Uterus (tissue), 4 donors: Measurements from ENCODE around the gene OAS2. TPM values are rescaled to one million over a fixed set of nuclear protein-coding genes. Genes with fewer than 3 reads are reported as not detected.
"Not testable (repeated sequence)": the region's sequence is repeated elsewhere in the genome, so short reads cannot be mapped to it uniquely, and the experiment has no call there.

Source experiments
- DNase-seq, 2 donors: peaks; one replicate each; pipeline ENCODE4 v3.0.0-alpha.2; 2019 to 2020
- H3K27ac ChIP-seq, 2 donors: fragments of 200-600 bp; sonication (generic); 1 replicate in 1 of 2; 2 replicates in 1 of 2; pipeline ENCODE4 v1.5.1; 2016 to 2018
- H3K27me3 ChIP-seq, 2 donors: fragments of 200-600 bp; sonication (generic); one replicate each; pipeline ENCODE4 v1.5.1; 2018 to 2019; ENCODE audit warnings: control low read depth in 1 of 2
- H3K36me3 ChIP-seq, 2 donors: fragments of 200-600 bp; sonication (generic); one replicate each; pipeline ENCODE4 v1.5.1; 2019; ENCODE audit warnings: control low read depth in 1 of 2
- H3K4me1 ChIP-seq, 2 donors: fragments of 200-600 bp; sonication (generic); one replicate each; pipeline ENCODE4 v1.5.1; 2018 to 2019; ENCODE audit warnings: control low read depth in 1 of 2
- H3K4me3 ChIP-seq, 2 donors: fragments of 200-600 bp; sonication (generic); 1 replicate in 1 of 2; 2 replicates in 1 of 2; pipeline ENCODE4 v1.5.1; 2018 to 2019; ENCODE audit warnings: mild to moderate bottlenecking in 1 of 2
- H3K9me3 ChIP-seq, 2 donors: fragments of 200-600 bp; sonication (generic); one replicate each; pipeline ENCODE4 v1.5.1; 2019; ENCODE audit warnings: control low read depth in 1 of 2
- CTCF ChIP-seq, 4 experiments: fragments of 200-600 bp in 2 of 4; fragments of 450-650 bp in 2 of 4; sonication (generic) in 2 of 4; IDR thresholded peaks; one replicate each; pipeline ENCODE4 v1.5.1; 2016 to 2019; ENCODE audit warnings: antibody characterized with exemption in 4 of 4, mild to moderate bottlenecking in 2 of 4, moderate library complexity in 1 of 4
- POLR2A ChIP-seq, 2 donors: fragments of 450-650 bp; IDR thresholded peaks; one replicate each; pipeline ENCODE4 v1.6.1; 2016; ENCODE audit warnings: antibody characterized with exemption in 2 of 2, mild to moderate bottlenecking in 1 of 2, moderate library complexity in 1 of 2
- intact Hi-C: fragments of 100-400 bp; cut with DNase I; formaldehyde crosslinking; loops from one replicate; pipeline ENCODE4 v1.15.1; 2023; ENCODE audit warnings: low total_unique reads
- total RNA-seq, 4 donors: library from RNA; depleted of rRNA in 3 of 4; stranded (reverse); fragments of >200 nt in 3 of 4; gene quantifications; one replicate each; pipeline versions ENCODE4 v1.1.0 to v1.2.4, GENCODE V29; 2014 to 2023
- donor health status: DM: yes; HTN: yes; CAD: no.

OAS2 gene
- total RNA-seq, 4 donors from 2014 or later = 0.59 to 18.1 (median 6.1) TPM

GRCh38 chr12:112986291-112986800 lies 8.0 kb downstream of the OAS2 start:
- Histone ChIP-seq H3K4me1 (no peaks in the 10 kb centered on the region), H3K27me3 (no peaks in the 10 kb centered on the region), H3K9me3 (no peaks in the 10 kb centered on the region), H3K27ac (no peak overlapping the region), H3K4me3 (no peak overlapping the region), H3K36me3 (no peaks in the 10 kb centered on the region)
- TF ChIP-seq CTCF (IDR thresholded peaks at IDR 0.05) (no peak), POLR2A (IDR thresholded peaks at IDR 0.05) (no peak)
- intact Hi-C loops = no loop called here
- DNase-seq = no peak

DNA sequence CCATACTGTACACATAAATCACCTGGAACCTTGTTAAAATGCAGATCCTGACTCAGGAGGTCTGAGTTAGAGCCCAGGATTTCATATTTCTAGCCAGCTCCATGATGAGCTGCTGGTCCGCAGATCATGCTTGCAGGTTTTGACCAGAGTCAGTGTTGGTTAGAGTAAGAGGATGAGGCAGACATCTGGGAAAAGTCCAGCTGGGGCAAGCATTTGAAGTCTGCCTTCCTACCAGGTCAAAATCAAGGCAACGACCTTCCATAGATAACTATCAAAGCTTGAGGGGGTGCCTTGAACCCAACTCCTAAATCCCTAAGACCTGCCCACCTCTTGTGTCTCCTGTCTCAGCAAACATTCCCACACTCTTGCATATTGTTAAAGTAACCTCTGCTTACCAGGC lies 9.2 kb downstream of the OAS2 start:
- intact Hi-C loops = no loop called here
- no peaks in the 10 kb centered on the region for H3K9me3 ChIP-seq
- DNase-seq = no peak
- TF ChIP-seq POLR2A (IDR thresholded peaks at IDR 0.05) = no peak
- no peak for TF ChIP-seq CTCF (IDR thresholded peaks at IDR 0.05)
- no peak overlapping the region for H3K27ac ChIP-seq
- no peaks in the 10 kb centered on the region for H3K4me1 ChIP-seq
- no peaks in the 10 kb centered on the region for H3K27me3 ChIP-seq
- no peaks in the 10 kb centered on the region for H3K36me3 ChIP-seq
- no peak overlapping the region for H3K4me3 ChIP-seq

GRCh38 chr12:112988224-112988623 lies 9.9 kb downstream of the OAS2 start:
- H3K36me3 ChIP-seq = no peaks in the 10 kb centered on the region
- TF ChIP-seq CTCF (IDR thresholded peaks at IDR 0.05) (no peak), POLR2A (IDR thresholded peaks at IDR 0.05) (no peak)
- H3K27me3 ChIP-seq = no peaks in the 10 kb centered on the region
- H3K9me3 ChIP-seq = no peaks in the 10 kb centered on the region
- H3K4me1 ChIP-seq = no peaks in the 10 kb centered on the region
- H3K4me3 ChIP-seq = no peak overlapping the region
- intact Hi-C loops = no loop called here
- no peak overlapping the region for H3K27ac ChIP-seq
- DNase-seq = no peak

GRCh38 chr12:112988823-112989385 lies 10.6 kb downstream of the OAS2 start:
- H3K36me3 ChIP-seq, H3K4me1 ChIP-seq, H3K4me3 ChIP-seq, H3K9me3 ChIP-seq, DNase-seq, H3K27ac ChIP-seq, intact Hi-C loops, H3K27me3 ChIP-seq: not testable (repeated sequence)

GRCh38 chr12:112989806-112990205 lies 11.5 kb downstream of the OAS2 start:
- H3K4me3 ChIP-seq = no peak overlapping the region
- no peaks in the 10 kb centered on the region for H3K9me3 ChIP-seq
- H3K27me3 ChIP-seq = no peaks in the 10 kb centered on the region
- no peak for TF ChIP-seq CTCF (IDR thresholded peaks at IDR 0.05)
- no peak for TF ChIP-seq POLR2A (IDR thresholded peaks at IDR 0.05)
- intact Hi-C loops = no loop called here
- no peaks in the 10 kb centered on the region for H3K36me3 ChIP-seq
- DNase-seq = no peak
- H3K4me1 ChIP-seq = no peaks in the 10 kb centered on the region
- H3K27ac ChIP-seq = no peak overlapping the region
